Nephron (organoid): ENCODE measurements around the gene SESN3.
A peak's percentile ranks its signal among the peaks of the same experiment; 100 is the strongest.
"Not testable (repeated sequence)": the region's sequence is repeated elsewhere in the genome, so short reads cannot be mapped to it uniquely, and the experiment has no call there.

ENCODE experiments used
- H3K27ac Mint-ChIP-seq, 3 experiments: 2 replicates each; pipeline ENCODE4 v1.8.0; 2020; ENCODE audit warnings: mixed read lengths in 3 of 3, mild to moderate bottlenecking in 2 of 3, moderate library complexity in 1 of 3
- H3K27me3 Mint-ChIP-seq: 2 replicates; pipeline ENCODE4 v1.8.0; 2021; ENCODE audit warnings: low read depth, mild to moderate bottlenecking, moderate library complexity, mixed read lengths
- H3K36me3 Mint-ChIP-seq: 2 replicates; pipeline ENCODE4 v1.8.0; 2020; ENCODE audit warnings: low read depth, mixed read lengths
- H3K4me1 Mint-ChIP-seq: 2 replicates; pipeline ENCODE4 v1.8.0; 2020; ENCODE audit warnings: mixed read lengths
- H3K4me3 Mint-ChIP-seq, 3 experiments: 2 replicates each; pipeline ENCODE4 v1.8.0; 2020; ENCODE audit warnings: mild to moderate bottlenecking in 3 of 3, mixed read lengths in 3 of 3, moderate library complexity in 2 of 3
- H3K9me3 Mint-ChIP-seq: 2 replicates; pipeline ENCODE4 v1.8.0; 2020; ENCODE audit warnings: mixed read lengths
- CTCF ChIP-seq, 3 experiments: fragments of 200-600 bp; sonication (generic); IDR thresholded peaks; one replicate each; pipeline ENCODE4 v1.5.0; 2021; ENCODE audit warnings: antibody characterized with exemption in 3 of 3; ENCODE audit not compliant: unreplicated experiment in 3 of 3

Gene SESN3

GRCh38 chr11:95254131-95254704 lies 23.2 kb upstream of the SESN3 start:
- Mint-ChIP-seq H3K36me3 (no peaks in the 10 kb centered on the region), H3K4me1 (peaks cover 74% of the 10 kb centered on the region), H3K27me3 (no peaks in the 10 kb centered on the region), H3K27ac (peak overlapping the region; percentile 97 to 98 (median 98)), H3K4me3 (peak overlapping the region; percentile 57 to 69 (median 68)), H3K9me3 (no peaks in the 10 kb centered on the region)
- TF ChIP-seq CTCF (IDR thresholded peaks at IDR 0.05; ENCODE audit: unreplicated experiment in 3 of 3), result no peak

- Mint-ChIP-seq H3K9me3 (no peaks in the 10 kb centered on the region), H3K4me1 (peaks cover 83% of the 10 kb centered on the region), H3K36me3 (no peaks in the 10 kb centered on the region), H3K27me3 (no peaks in the 10 kb centered on the region), H3K4me3 (peak overlapping the region in 2 of 3 experiments; percentile 2 to 26), H3K27ac (peak overlapping the region; percentile 97 to 98 (median 98))
- TF ChIP-seq CTCF (IDR thresholded peaks at IDR 0.05; ENCODE audit: unreplicated experiment in 3 of 3), result no peak
These were observed 22.1 kb upstream of the SESN3 start for GRCh38 chr11:95253141-95253540.

GRCh38 chr11:95252586-95252985 lies 21.6 kb upstream of the SESN3 start:
- peak overlapping the region; percentile 97 to 98 (median 98) for H3K27ac Mint-ChIP-seq
- TF ChIP-seq CTCF (IDR thresholded peaks at IDR 0.05; ENCODE audit: unreplicated experiment in 3 of 3), result no peak
- H3K9me3 Mint-ChIP-seq, result no peaks in the 10 kb centered on the region
- H3K4me1 Mint-ChIP-seq, result peaks cover 86% of the 10 kb centered on the region
- H3K27me3 Mint-ChIP-seq, result no peaks in the 10 kb centered on the region
- H3K36me3 Mint-ChIP-seq, result no peaks in the 10 kb centered on the region
- no peak overlapping the region for H3K4me3 Mint-ChIP-seq

GRCh38 chr11:95251896-95252295 lies 20.9 kb upstream of the SESN3 start:
- not testable (repeated sequence) for H3K9me3 Mint-ChIP-seq, H3K36me3 Mint-ChIP-seq, H3K4me3 Mint-ChIP-seq, H3K27me3 Mint-ChIP-seq
- H3K4me1 Mint-ChIP-seq, result peaks cover 87% of the 10 kb centered on the region
- peak overlapping the region; percentile 97 to 98 (median 98) for H3K27ac Mint-ChIP-seq

GRCh38 chr11:95248666-95249467 lies 17.9 kb upstream of the SESN3 start:
- Mint-ChIP-seq H3K4me1 (peaks cover 63% of the 10 kb centered on the region), H3K4me3 (no peak overlapping the region), H3K27me3 (no peaks in the 10 kb centered on the region), H3K9me3 (no peaks in the 10 kb centered on the region), H3K27ac (peak overlapping the region; percentile 74 to 83 (median 83)), H3K36me3 (no peaks in the 10 kb centered on the region)
- no peak for TF ChIP-seq CTCF (IDR thresholded peaks at IDR 0.05; ENCODE audit: unreplicated experiment in 3 of 3)

GRCh38 chr11:95247883-95248282 lies 16.9 kb upstream of the SESN3 start:
- H3K27me3 Mint-ChIP-seq, result no peaks in the 10 kb centered on the region
- H3K9me3 Mint-ChIP-seq, result no peaks in the 10 kb centered on the region
- no peak for TF ChIP-seq CTCF (IDR thresholded peaks at IDR 0.05; ENCODE audit: unreplicated experiment in 3 of 3)
- peaks cover 58% of the 10 kb centered on the region for H3K4me1 Mint-ChIP-seq
- no peaks in the 10 kb centered on the region for H3K36me3 Mint-ChIP-seq
- no peak overlapping the region for H3K4me3 Mint-ChIP-seq
- peak overlapping the region; percentile 75 to 81 (median 75) for H3K27ac Mint-ChIP-seq
